GM12878 (cell line): ENCODE results near the gene TMEM215.

Source experiments
- FOS ChIP-seq: IDR thresholded peaks from 3 replicates; pipeline ENCODE4 v1.6.1; 2011; ENCODE audit warnings: borderline replicate concordance; ENCODE audit not compliant: insufficient read length; ENCODE audit errors: extremely low read depth
- NFIC ChIP-seq: IDR thresholded peaks from 2 replicates; pipeline ENCODE4 v1.6.1; 2012; ENCODE audit warnings: low read depth, mild to moderate bottlenecking, inconsistent platforms, low read length, moderate library complexity
- PRDM15 ChIP-seq: fragments of 450-650 bp; formaldehyde crosslinking; IDR thresholded peaks from 2 replicates; pipeline ENCODE4 v1.4.0; 2020; ENCODE audit warnings: mild to moderate bottlenecking, moderate library complexity
- TF ChIP-seq, protein P1 (sequence below), 3 experiments: IDR thresholded peaks in 2 of 3; conservative IDR thresholded peaks in 1 of 3; 2 replicates each; pipeline ENCODE4 v1.5.1; 2011; ENCODE audit warnings: low read depth in 3 of 3, low read length in 3 of 3, mild to moderate bottlenecking in 3 of 3, control low read depth in 2 of 3, moderate library complexity in 2 of 3, inconsistent platforms in 1 of 3, mixed read lengths in 1 of 3; ENCODE audit not compliant: control insufficient read depth in 2 of 3, insufficient read depth in 1 of 3; ENCODE audit errors: extremely low read depth in 1 of 3

GRCh38 chr9:32776201-32776600 is 7.1 kb upstream of the TMEM215 start:
- TF ChIP-seq NFIC (no peak), PRDM15 (no peak), FOS (no peak)
- TF ChIP-seq, protein P1, sequence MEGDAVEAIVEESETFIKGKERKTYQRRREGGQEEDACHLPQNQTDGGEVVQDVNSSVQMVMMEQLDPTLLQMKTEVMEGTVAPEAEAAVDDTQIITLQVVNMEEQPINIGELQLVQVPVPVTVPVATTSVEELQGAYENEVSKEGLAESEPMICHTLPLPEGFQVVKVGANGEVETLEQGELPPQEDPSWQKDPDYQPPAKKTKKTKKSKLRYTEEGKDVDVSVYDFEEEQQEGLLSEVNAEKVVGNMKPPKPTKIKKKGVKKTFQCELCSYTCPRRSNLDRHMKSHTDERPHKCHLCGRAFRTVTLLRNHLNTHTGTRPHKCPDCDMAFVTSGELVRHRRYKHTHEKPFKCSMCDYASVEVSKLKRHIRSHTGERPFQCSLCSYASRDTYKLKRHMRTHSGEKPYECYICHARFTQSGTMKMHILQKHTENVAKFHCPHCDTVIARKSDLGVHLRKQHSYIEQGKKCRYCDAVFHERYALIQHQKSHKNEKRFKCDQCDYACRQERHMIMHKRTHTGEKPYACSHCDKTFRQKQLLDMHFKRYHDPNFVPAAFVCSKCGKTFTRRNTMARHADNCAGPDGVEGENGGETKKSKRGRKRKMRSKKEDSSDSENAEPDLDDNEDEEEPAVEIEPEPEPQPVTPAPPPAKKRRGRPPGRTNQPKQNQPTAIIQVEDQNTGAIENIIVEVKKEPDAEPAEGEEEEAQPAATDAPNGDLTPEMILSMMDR (IDR thresholded peaks at IDR 0.05 in 2 of 3, conservative IDR thresholded peaks at IDR 0.05 in 1 of 3; ENCODE audit: control insufficient read depth in 2 of 3, extremely low read depth in 1 of 3, insufficient read depth in 1 of 3, low read depth in 3 of 3, low read length in 3 of 3), result no peak
